ENCODE measurements around the gene HAL.

The HAL gene, protein sequence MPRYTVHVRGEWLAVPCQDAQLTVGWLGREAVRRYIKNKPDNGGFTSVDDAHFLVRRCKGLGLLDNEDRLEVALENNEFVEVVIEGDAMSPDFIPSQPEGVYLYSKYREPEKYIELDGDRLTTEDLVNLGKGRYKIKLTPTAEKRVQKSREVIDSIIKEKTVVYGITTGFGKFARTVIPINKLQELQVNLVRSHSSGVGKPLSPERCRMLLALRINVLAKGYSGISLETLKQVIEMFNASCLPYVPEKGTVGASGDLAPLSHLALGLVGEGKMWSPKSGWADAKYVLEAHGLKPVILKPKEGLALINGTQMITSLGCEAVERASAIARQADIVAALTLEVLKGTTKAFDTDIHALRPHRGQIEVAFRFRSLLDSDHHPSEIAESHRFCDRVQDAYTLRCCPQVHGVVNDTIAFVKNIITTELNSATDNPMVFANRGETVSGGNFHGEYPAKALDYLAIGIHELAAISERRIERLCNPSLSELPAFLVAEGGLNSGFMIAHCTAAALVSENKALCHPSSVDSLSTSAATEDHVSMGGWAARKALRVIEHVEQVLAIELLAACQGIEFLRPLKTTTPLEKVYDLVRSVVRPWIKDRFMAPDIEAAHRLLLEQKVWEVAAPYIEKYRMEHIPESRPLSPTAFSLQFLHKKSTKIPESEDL

GRCh38 chr12:95996034-95996658, at the start of gene HAL:
Gene HAL, minus strand, starts transcription at chr12:95996344. Its CDS starts 434 bp downstream, at chr12:95995910.
- peak; percentile 70 for DNase-seq

GRCh38 chr12:96045566-96045965, 49.4 kb upstream of the HAL start:
- DNase-seq, result no peak

GRCh38 chr12:96044943-96045290, 48.8 kb upstream of the HAL start:
- no peak for DNase-seq

GRCh38 chr12:96044017-96044942, 48.1 kb upstream of the HAL start:
- peak; percentile 26 for DNase-seq

DNA sequence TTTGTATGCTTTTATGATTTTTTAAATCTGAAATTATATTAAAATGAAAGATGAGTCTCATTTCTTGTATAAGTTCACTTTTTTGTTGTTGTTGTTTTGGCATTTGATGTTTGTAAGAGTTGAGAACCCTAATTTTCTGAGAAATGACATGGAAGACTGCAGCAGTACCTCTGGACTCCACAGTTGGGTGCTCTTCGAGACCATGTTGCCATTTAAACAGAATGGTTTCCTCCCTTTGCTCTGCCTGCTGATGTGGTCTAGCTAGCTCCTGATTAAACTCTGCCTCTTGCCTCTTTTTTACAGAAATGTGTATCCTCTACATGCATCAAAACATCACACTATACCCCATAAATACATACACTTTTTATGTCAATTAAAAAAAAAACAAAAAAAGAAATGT, 45.0 kb upstream of the HAL start:
- DNase-seq, result peak; percentile 42

- peak; percentile 55 for DNase-seq
Observed at GRCh38 chr12:96040305-96041133, 44.4 kb upstream of the HAL start.

DNA sequence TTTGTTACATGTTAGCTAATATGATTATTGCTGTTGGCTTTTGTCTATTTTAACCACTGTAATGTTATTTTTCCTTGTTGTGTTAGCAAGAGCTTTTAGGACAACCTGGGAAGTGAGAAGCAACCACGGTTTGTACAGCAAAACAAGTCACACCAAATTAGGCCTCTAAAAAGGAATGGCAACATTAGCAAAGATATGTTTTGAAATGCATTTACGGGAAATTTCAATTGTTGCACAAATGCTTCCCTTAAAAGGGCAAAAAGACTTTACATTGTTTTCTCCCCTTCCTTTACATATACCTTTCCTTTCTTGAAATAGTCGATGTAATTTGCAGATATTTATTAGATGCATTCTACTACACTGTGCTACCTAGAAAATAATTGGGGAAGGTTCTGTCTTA, 43.4 kb upstream of the HAL start:
- no peak for DNase-seq

DNA sequence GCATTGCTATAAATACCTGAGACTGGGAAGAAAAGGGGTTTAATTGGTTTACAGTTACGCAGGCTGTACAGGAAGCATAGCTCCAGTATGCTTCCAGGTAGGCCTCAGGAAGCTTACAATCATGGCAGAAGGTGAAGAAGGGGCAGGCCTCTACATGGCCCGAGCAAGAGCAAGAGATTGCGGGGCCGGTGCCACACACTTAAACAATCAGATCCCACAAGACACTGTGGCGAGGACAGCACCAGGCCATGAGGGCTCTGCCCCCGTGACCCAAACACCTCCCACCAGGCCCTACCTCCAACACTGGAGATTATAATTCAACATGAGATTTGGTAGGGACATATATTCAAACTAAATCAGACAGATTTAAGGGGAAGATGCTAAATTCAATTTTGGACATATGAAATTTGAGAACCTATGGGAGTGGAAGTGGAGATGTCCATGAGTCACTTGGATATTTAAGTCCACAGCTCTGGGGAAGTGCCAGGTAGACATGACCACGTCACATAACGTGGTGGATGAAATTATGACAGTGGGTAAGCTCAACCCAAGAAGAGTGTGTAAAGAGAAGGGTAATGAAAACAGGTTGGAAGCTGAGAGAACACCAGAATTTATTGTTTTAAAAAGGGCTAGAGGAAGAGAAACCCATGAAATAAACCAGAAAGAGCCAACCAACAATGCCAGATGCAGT, 40.8 kb upstream of the HAL start:
- DNase-seq, result no peak

DNA sequence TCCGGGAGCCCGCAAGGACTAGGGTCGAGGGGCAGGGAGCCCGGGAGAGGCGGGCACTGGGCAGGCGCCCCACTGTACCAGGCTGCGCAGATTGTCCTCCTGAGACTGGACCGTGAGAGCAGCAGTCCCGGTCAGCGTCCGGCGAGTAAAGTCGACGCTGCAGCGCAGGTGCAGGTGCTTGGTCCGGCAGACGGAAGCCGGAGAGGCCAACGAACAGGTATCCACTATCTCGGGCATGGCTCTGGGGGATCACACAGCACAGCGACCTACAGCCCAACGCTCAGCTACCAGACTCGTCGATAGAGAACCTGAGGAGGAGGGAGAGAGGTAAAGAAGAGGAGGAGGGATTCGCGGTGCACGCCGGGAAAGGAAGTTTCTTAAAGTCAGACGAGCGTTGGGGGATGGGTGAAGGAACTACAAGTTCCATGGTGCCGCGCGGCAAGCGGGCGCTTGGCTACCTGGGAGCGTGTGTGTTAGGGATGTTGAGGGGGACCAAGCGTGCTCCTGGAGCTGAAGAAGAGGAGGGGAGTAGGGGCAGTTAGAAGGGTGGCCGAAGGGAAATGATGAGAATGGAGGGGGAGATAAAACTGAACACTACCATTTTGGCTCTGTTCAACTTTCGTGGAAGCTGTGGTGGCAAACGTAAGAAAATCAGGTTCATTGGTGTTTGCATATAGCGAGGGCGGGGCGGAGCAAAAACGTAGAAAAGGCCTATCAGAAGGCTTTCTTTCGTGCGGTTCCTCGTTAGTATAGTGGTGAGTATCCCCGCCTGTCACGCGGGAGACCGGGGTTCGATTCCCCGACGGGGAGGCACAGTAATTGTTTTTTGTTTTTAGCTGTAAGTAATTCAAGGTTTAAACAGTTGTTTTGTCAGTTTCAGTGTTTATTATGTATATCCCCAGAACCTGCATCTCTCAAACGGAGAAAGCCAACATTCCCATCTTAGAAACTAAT, 39.4 kb upstream of the HAL start, which contains the start of gene LTA4H:
Gene LTA4H, minus strand, starts transcription at position 305 of the 954 bp plus-strand sequence. Its CDS starts 68 bp downstream, at position 237.
- peak; percentile 98 for DNase-seq

GRCh38 chr12:96034621-96035282, 38.6 kb upstream of the HAL start:
- DNase-seq, result peak; percentile 48

GRCh38 chr12:96033549-96034389, 37.6 kb upstream of the HAL start:
- peak; percentile 21 for DNase-seq

- DNase-seq, result no peak
Observed at GRCh38 chr12:96029826-96030225, 33.7 kb upstream of the HAL start.

GRCh38 chr12:96028538-96028937, 32.4 kb upstream of the HAL start:
- DNase-seq, result no peak

DNA sequence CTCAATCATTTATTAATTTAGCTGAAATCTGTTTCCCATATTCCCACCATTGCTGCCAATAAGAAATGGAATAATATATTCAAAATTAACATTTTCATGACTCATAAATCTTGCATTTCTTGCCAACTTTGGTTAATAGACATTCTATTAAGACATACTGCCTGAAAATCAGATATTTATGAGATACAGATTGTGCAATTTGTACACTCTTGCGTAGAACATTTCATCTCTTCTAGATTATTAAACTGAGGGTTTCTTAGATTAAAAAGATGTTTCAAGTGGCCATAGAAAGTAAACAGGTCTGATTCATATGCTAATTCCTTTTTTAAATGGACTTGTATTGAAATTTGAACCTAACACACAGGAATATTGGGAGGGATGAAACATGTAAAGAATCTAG, 30.2 kb upstream of the HAL start:
- DNase-seq, result no peak

DNA sequence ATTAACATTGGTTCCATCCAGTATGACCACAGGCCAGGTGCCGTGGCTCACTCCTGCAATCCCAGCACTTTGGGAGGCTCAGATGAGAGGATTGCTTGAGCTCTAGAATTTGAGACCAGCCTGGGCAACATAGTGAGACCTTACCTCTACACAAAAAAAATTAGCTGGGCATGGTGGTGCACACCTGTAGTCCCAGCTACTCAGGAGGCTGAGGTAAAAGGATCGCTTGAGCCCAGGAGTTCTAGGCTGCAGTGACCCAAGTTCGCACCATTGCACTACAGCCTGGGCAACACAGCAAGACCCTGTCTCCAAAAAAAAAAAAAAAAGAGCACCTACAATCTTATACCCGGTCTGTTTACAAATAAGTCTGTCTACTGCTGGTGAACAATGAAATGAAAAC, 29.4 kb upstream of the HAL start:
- DNase-seq, result no peak

- DNase-seq, result no peak
Observed at GRCh38 chr12:96020314-96021003, 24.3 kb upstream of the HAL start.

- no peak for DNase-seq
Observed at GRCh38 chr12:96015672-96016071, 19.5 kb upstream of the HAL start.
